Osteocyte (in vitro differentiated cells): ENCODE data around the gene TENT5A. TPM values are rescaled to one million over a fixed set of nuclear protein-coding genes. Genes with fewer than 3 reads are reported as not detected.

Source experiments
- DNase-seq: peaks from one replicate; pipeline ENCODE4 v3.0.0; 2021; ENCODE audit warnings: mixed read lengths; ENCODE audit not compliant: unreplicated experiment; ENCODE audit errors: extremely low spot score
- H3K27ac Mint-ChIP-seq: one replicate; pipeline ENCODE4 v1.8.0; 2021; ENCODE audit warnings: mild to moderate bottlenecking, mixed read lengths; ENCODE audit not compliant: unreplicated experiment
- H3K27me3 Mint-ChIP-seq: one replicate; pipeline ENCODE4 v1.8.0; 2021; ENCODE audit warnings: mixed read lengths; ENCODE audit not compliant: unreplicated experiment
- H3K36me3 Mint-ChIP-seq: one replicate; pipeline ENCODE4 v1.8.0; 2021; ENCODE audit warnings: mixed read lengths; ENCODE audit not compliant: unreplicated experiment
- H3K4me1 Mint-ChIP-seq: one replicate; pipeline ENCODE4 v1.8.0; 2021; ENCODE audit warnings: mixed read lengths; ENCODE audit not compliant: unreplicated experiment
- H3K4me3 Mint-ChIP-seq: one replicate; pipeline ENCODE4 v1.8.0; 2021; ENCODE audit warnings: mild to moderate bottlenecking, moderate library complexity, mixed read lengths; ENCODE audit not compliant: unreplicated experiment
- H3K9me3 Mint-ChIP-seq: one replicate; pipeline ENCODE4 v1.8.0; 2021; ENCODE audit warnings: mixed read lengths; ENCODE audit not compliant: unreplicated experiment
- CTCF ChIP-seq: fragments of 200-600 bp; sonication (generic); IDR thresholded peaks from 2 replicates; pipeline ENCODE4 v1.5.0; 2021; ENCODE audit warnings: antibody characterized with exemption, mild to moderate bottlenecking, moderate library complexity
- total RNA-seq: library from RNA; stranded (reverse); gene quantifications from 2 replicates; pipeline ENCODE4 v1.2.1, GENCODE V29; 2021

Gene TENT5A
- total RNA-seq, 1 donor from 2014 or later: 25.8 TPM

DNA sequence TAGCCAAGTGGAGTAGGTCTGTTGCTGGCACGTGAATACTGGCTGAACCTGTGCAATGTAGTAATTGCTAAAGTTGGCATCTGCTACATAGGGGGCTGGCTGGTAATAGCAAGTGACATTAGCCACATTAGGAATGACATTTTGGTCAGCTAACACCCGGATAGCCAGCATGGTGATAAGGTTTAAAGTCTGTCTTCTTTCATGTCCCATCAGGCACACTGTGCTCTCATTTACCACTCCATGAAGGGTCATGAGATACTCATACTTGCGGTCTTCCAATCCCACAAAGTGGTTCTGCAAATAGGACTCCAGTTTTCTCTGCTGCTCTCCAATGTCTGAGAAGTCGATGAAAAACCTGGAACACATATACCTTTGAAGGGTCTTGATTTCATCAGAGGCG, 2.8 kb downstream of the TENT5A start:
- Mint-ChIP-seq H3K4me1 (peaks cover 46% of the 10 kb centered on the region), H3K27ac (no peak overlapping the region), H3K36me3 (peaks cover 50% of the 10 kb centered on the region), H3K9me3 (no peaks in the 10 kb centered on the region), H3K4me3 (peak overlapping the region; percentile 92), H3K27me3 (no peaks in the 10 kb centered on the region)
- TF ChIP-seq CTCF: no peak
- no peak for DNase-seq

DNA sequence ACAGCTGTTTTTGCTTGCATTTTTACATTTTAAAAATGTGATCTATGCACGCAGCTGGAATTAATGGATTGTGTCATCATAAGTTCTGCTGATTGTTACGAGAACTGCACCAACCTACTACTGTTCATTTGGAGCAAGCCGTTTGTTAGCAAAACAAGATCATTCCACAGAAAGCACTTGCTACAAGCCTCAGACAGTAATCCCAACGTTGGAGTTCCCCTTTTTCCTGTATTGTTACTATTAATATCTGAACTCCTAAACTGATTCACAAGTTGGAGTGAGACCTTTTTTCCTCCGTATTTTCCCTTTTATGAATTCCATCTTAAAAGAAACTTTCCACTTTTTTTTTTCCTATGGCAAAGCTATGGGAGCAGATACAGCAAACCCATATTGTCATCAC, 3.5 kb downstream of the TENT5A start:
- Mint-ChIP-seq H3K4me3 (peak overlapping the region; percentile 92), H3K4me1 (peaks cover 42% of the 10 kb centered on the region), H3K27me3 (no peaks in the 10 kb centered on the region), H3K9me3 (no peaks in the 10 kb centered on the region), H3K27ac (peak overlapping the region; percentile 19), H3K36me3 (peaks cover 50% of the 10 kb centered on the region)
- TF ChIP-seq CTCF: no peak
- DNase-seq: no peak

DNA sequence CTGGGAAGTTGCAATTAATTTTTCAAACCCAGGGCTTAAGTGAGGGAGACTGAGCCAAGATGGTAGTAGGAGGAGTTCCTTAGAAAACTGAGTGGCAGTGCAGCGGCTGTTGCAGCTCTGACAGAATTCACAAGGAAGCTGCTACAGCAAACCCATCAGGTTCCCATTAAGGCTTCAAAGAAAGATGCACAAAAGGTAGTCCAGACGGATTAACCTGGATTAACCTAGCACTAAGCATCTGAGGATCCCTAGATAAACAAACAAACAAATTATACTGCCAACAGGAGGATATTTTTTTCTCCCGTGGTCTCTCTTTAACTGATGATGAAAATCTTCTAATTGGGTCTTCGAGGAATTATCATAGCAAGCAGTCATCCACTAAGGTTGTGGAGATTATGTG, 5.2 kb downstream of the TENT5A start:
- Mint-ChIP-seq H3K27ac (no peak overlapping the region), H3K4me3 (no peak overlapping the region), H3K27me3 (no peaks in the 10 kb centered on the region), H3K9me3 (no peaks in the 10 kb centered on the region), H3K36me3 (peaks cover 50% of the 10 kb centered on the region), H3K4me1 (peaks cover 44% of the 10 kb centered on the region)
- no peak for TF ChIP-seq CTCF
- DNase-seq: no peak

- no peaks in the 10 kb centered on the region for H3K27me3 Mint-ChIP-seq
- no peak for TF ChIP-seq CTCF
- no peak for DNase-seq
- H3K36me3 Mint-ChIP-seq: peaks cover 32% of the 10 kb centered on the region
- H3K27ac Mint-ChIP-seq: peak overlapping the region; percentile 1
- no peak overlapping the region for H3K4me3 Mint-ChIP-seq
- peaks cover 25% of the 10 kb centered on the region for H3K4me1 Mint-ChIP-seq
- no peaks in the 10 kb centered on the region for H3K9me3 Mint-ChIP-seq
These were observed 8.3 kb downstream of the TENT5A start for GRCh38 chr6:81744131-81744530.

DNA sequence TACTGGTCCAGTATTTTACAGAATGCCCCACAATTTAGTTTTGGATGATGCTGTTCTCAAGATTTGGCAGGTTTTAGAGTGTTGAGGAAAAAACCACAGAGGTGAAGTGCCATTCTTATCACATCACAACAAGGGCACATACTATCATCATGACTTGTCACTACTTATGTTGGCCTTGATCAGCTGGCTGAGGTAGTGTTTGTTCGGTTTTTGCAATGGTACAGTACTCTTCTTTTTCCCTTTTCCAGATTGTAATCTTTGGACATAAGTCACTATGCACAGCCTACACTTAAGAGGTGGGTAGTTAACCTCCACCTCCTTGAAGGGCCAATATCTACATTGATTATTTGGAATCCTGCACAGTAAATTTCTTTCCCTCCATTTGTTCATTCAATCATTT, 8.8 kb downstream of the TENT5A start:
- no peak for DNase-seq
- no peak overlapping the region for H3K27ac Mint-ChIP-seq
- H3K4me1 Mint-ChIP-seq: peaks cover 20% of the 10 kb centered on the region

More for the DNA sequence above, 8.8 kb downstream of the TENT5A start:
- Mint-ChIP-seq H3K36me3 (peaks cover 27% of the 10 kb centered on the region), H3K27me3 (no peaks in the 10 kb centered on the region), H3K4me3 (no peak overlapping the region), H3K9me3 (no peaks in the 10 kb centered on the region)
- TF ChIP-seq CTCF: no peak
